ENCODE measurements around the gene ERF. TPM values are rescaled to one million over a fixed set of nuclear protein-coding genes. Genes with fewer than 3 reads are reported as not detected.

ERF gene
- total and polyA plus RNA-seq, 2 experiments from 2014 or later: 24.4 to 47.1 TPM

DNA sequence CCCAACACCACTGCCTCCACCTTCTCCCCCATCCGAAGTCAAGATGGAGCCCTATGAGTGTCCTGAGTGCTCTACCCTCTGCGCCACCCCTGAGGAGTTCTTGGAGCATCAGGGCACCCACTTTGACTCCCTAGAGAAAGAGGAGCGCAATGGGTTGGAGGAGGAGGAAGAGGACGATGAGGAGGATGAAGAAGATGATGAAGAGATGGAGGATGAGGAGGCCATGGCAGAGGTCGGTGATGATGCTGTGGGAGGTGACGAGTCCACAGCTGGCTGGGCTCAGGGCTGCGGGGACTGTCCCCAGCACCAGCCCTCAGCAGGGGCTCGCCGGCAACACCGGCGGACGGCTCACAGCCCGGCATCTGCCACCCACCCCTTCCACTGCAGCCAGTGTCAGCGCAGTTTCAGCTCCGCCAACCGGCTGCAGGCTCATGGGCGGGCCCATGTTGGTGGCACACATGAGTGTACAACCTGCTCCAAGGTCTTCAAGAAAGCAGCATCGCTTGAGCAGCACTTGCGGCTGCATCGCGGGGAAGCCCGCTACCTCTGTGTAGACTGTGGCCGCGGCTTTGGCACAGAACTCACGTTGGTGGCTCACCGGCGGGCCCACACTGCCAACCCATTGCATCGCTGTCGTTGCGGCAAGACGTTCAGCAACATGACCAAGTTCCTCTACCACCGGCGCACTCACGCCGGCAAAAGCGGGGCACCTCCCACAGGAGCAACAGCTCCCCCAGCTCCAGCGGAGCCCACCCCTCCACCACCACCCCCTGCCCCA lies 29.8 kb downstream of the ERF start:
- H3K4me1 ChIP-seq (ENCODE audit: insufficient read depth): peaks cover 13% of the 10 kb centered on the region
- no peak overlapping the region for H3K4me3 ChIP-seq
- H3K9me3 ChIP-seq (ENCODE audit: low read depth): no peaks in the 10 kb centered on the region
- no peak overlapping the region for H3K27ac ChIP-seq
- H3K79me2 ChIP-seq: peaks cover 45% of the 10 kb centered on the region
- peaks cover 18% of the 10 kb centered on the region for H4K20me1 ChIP-seq (ENCODE audit: insufficient read depth, poor library complexity, severe bottlenecking)
- H3K27me3 ChIP-seq: no peaks in the 10 kb centered on the region
- 98% methylated on average over 28 of the region's 37 CpGs for WGBS (ENCODE audit: low lambda C conversion rate, missing lambda C conversion rate)
- DNase-seq (ENCODE audit: low spot score): no peak
- H3K9me2 ChIP-seq (replicated peaks; ENCODE audit: insufficient read depth): no peaks in the 10 kb centered on the region
- H3K4me2 ChIP-seq: no peak overlapping the region
- H3K36me3 ChIP-seq (replicated peaks; ENCODE audit: insufficient read depth, low read depth): no peaks in the 10 kb centered on the region
- H2AFZ ChIP-seq: no peak overlapping the region
- TF ChIP-seq EZH2phosphoT487 (IDR thresholded peaks at IDR 0.05; ENCODE audit: low read depth, severe bottlenecking, unreplicated experiment) (no peak), EZH2 (IDR thresholded peaks at IDR 0.05; ENCODE audit: borderline replicate concordance) (no peak)
- TF ChIP-seq, protein P1, sequence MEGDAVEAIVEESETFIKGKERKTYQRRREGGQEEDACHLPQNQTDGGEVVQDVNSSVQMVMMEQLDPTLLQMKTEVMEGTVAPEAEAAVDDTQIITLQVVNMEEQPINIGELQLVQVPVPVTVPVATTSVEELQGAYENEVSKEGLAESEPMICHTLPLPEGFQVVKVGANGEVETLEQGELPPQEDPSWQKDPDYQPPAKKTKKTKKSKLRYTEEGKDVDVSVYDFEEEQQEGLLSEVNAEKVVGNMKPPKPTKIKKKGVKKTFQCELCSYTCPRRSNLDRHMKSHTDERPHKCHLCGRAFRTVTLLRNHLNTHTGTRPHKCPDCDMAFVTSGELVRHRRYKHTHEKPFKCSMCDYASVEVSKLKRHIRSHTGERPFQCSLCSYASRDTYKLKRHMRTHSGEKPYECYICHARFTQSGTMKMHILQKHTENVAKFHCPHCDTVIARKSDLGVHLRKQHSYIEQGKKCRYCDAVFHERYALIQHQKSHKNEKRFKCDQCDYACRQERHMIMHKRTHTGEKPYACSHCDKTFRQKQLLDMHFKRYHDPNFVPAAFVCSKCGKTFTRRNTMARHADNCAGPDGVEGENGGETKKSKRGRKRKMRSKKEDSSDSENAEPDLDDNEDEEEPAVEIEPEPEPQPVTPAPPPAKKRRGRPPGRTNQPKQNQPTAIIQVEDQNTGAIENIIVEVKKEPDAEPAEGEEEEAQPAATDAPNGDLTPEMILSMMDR (IDR thresholded peaks at IDR 0.05; ENCODE audit: poor library complexity): no peak

DNA sequence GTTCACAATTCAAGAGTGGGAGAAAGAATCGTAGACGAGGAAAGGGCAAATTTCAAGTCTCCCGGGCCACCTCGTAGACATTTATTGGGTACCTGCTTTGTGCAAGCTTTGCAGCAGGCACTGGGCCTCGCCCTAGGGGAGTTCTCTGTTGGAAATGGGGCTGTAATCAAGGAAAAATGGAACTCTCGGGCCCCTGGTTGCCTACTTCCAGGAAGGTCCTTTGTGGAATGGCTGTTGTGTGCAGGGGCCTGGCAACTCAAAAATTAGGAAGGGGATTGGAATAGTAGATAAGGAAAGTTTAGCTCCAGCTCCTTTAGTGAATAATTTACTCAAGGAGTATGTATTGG lies 34.2 kb downstream of the ERF start:
- Histone ChIP-seq H3K79me2 (peaks cover 62% of the 10 kb centered on the region), H3K9me2 (replicated peaks; ENCODE audit: insufficient read depth) (no peaks in the 10 kb centered on the region), H3K27ac (peak overlapping the region; percentile 69), H3K36me3 (replicated peaks; ENCODE audit: insufficient read depth, low read depth) (no peaks in the 10 kb centered on the region), H3K27me3 (no peaks in the 10 kb centered on the region), H2AFZ (peak overlapping the region; percentile 27), H3K4me3 (peak overlapping the region; percentile 43), H4K20me1 (ENCODE audit: insufficient read depth, poor library complexity, severe bottlenecking) (peaks cover 15% of the 10 kb centered on the region), H3K9me3 (ENCODE audit: low read depth) (no peaks in the 10 kb centered on the region), H3K4me1 (ENCODE audit: insufficient read depth) (peaks cover 24% of the 10 kb centered on the region), H3K4me2 (peak overlapping the region; percentile 90)
- 1% methylated on average over 6 of the region's 6 CpGs for WGBS (ENCODE audit: low lambda C conversion rate, missing lambda C conversion rate)
- TF ChIP-seq EZH2phosphoT487 (IDR thresholded peaks at IDR 0.05; ENCODE audit: low read depth, severe bottlenecking, unreplicated experiment): no peak
- TF ChIP-seq, protein P1 (IDR thresholded peaks at IDR 0.05; ENCODE audit: poor library complexity): no peak
- no peak for TF ChIP-seq EZH2 (IDR thresholded peaks at IDR 0.05; ENCODE audit: borderline replicate concordance)
- DNase-seq (ENCODE audit: low spot score): no peak

DNA sequence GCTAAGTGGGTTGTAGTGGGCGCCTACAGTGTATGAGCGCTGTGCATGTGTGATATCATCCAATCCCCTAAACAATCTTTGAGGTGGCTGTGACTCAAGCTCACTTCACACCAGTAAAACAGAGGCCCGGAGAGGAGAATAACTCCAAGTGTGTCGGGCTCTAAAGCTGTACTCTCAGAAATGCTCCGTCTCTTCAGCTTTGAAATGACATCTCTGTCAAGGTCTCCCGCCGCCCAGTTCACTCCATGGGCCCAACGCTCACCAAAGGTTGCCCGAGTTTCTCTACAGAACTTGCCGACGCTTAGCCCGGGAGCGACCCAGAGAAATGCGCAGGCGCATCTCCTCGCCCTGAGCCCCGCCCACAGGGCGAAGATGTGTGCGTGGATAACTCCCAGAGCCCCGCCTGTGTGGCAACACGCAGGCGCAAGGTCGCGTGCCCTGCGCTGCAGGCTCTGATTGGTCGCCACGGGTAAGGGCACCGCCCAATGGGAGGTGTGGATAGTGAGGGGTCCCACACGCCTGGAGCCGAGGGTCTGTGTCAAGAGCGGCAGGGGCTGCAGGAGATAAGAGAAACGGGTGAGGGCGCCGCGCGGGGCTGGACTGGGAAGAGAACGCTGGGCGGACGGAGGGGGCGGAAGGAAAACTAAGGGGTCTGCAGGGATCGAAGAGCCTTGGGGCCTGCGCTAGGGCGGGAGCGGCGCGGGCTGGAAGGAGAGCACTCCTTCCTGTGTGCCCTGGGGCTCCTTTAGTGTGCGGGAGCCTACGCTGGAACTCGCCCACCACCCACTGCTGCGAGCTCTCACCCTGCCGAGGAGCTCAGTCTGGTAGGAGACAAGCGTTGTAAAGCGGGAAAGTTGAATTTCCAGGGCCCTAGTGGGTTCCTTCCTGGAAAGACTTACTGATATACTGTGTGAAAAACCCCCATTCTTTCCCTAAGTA lies 34.8 kb downstream of the ERF start, which contains the start of gene ZNF526:
Gene ZNF526 (plus strand): TSS at position 501 of the 939 bp plus-strand sequence. CDS start 4,092 bp downstream, outside the sequence.
- DNase-seq (ENCODE audit: low spot score): peak; percentile 99
- Histone ChIP-seq H3K4me2 (peak within 1 kb of the TSS; percentile 90), H3K27ac (peak within 1 kb of the TSS; percentile 93), H3K4me1 (ENCODE audit: insufficient read depth) (peaks cover 24% of the 10 kb centered on the region), H3K4me3 (peak within 1 kb of the TSS; percentile 43), H3K9me2 (replicated peaks; ENCODE audit: insufficient read depth) (no peaks in the 10 kb centered on the region), H4K20me1 (ENCODE audit: insufficient read depth, poor library complexity, severe bottlenecking) (peaks cover 21% of the 10 kb centered on the region), H3K9me3 (ENCODE audit: low read depth) (no peaks in the 10 kb centered on the region), H3K27me3 (no peaks in the 10 kb centered on the region), H3K36me3 (replicated peaks; ENCODE audit: insufficient read depth, low read depth) (no peaks in the 10 kb centered on the region), H3K79me2 (peaks cover 69% of the 10 kb centered on the region), H2AFZ (peak within 1 kb of the TSS; percentile 27)
- 2% methylated on average over 53 of the region's 53 CpGs for WGBS (ENCODE audit: low lambda C conversion rate, missing lambda C conversion rate)
- TF ChIP-seq EZH2 (IDR thresholded peaks at IDR 0.05; ENCODE audit: borderline replicate concordance): no peak
- TF ChIP-seq, protein P1 (IDR thresholded peaks at IDR 0.05; ENCODE audit: poor library complexity): peak; percentile 3
